Measurements from ENCODE around the gene CDKN2B.

- TF ChIP-seq POLR2A (IDR thresholded peaks at IDR 0.05) (no peak), CTCF (IDR thresholded peaks at IDR 0.05) (no peak)
Measured at GRCh38 chr9:22008384-22008716, 755 bp downstream of the CDKN2B start.

All from ovary (tissue), 3 donors.